CD4-positive, alpha-beta memory T cell (primary cell): ENCODE measurements around the gene RARRES2. TPM values are rescaled to one million over a fixed set of nuclear protein-coding genes. Genes with fewer than 3 reads are reported as not detected.
"Not testable (repeated sequence)": the region's sequence is repeated elsewhere in the genome, so short reads cannot be mapped to it uniquely, and the experiment has no call there.

ENCODE experiments used
- CTCF ChIA-PET: fragments of 350-600 bp; sonication (Branson Sonifier 250); formaldehyde crosslinking; loops from one replicate; lab custom pipeline; 2021; ENCODE audit warnings: inconsistent platforms; ENCODE audit not compliant: partially characterized antibody; lab: Charles Lee
- POLR2A ChIA-PET: fragments of 350-600 bp; sonication (Branson Sonifier 250); formaldehyde crosslinking; loops from one replicate; lab custom pipeline; 2021; ENCODE audit not compliant: partially characterized antibody; lab: Charles Lee
- DNase-seq, 5 donors: peaks; one replicate each; pipeline versions ENCODE4 v3.0.0 to v3.0.0-alpha.2; 2020 to 2022; ENCODE audit warnings: mixed read lengths in 1 of 5
- H3K27ac ChIP-seq: one replicate; pipeline ENCODE4 v1.7.0; 2013; ENCODE audit warnings: low read depth, low read length
- H3K27me3 ChIP-seq: 2 replicates; pipeline ENCODE4 v1.7.0; 2013; ENCODE audit warnings: mild to moderate bottlenecking, low read length, moderate library complexity; ENCODE audit not compliant: insufficient read depth
- H3K36me3 ChIP-seq: 2 replicates; pipeline ENCODE4 v1.7.0; 2013; ENCODE audit warnings: mild to moderate bottlenecking, low read length, moderate library complexity; ENCODE audit not compliant: insufficient read depth
- H3K4me1 ChIP-seq: 2 replicates; pipeline ENCODE4 v1.7.0; 2013; ENCODE audit warnings: mild to moderate bottlenecking, low read length, moderate library complexity; ENCODE audit not compliant: insufficient read depth
- H3K4me3 ChIP-seq, 2 donors: one replicate each; pipeline ENCODE4 v1.7.0; 2013; ENCODE audit warnings: low read length in 2 of 2, mild to moderate bottlenecking in 1 of 2
- H3K9me3 ChIP-seq, 2 donors: one replicate each; pipeline ENCODE4 v1.7.0; 2013; ENCODE audit warnings: low read length in 2 of 2, control low read depth in 1 of 2; ENCODE audit not compliant: control insufficient read depth in 1 of 2
- H3K27ac Mint-ChIP-seq, 7 donors: one replicate each; pipeline ENCODE4 v1.8.0; 2020 to 2021; ENCODE audit warnings: mixed read lengths in 7 of 7, mild to moderate bottlenecking in 6 of 7, inconsistent platforms in 3 of 7, moderate library complexity in 3 of 7
- H3K27me3 Mint-ChIP-seq, 2 donors: one replicate each; pipeline ENCODE4 v1.8.0; 2020 to 2021; ENCODE audit warnings: mixed read lengths in 2 of 2
- H3K36me3 Mint-ChIP-seq, 2 donors: one replicate each; pipeline ENCODE4 v1.8.0; 2020 to 2021; ENCODE audit warnings: mixed read lengths in 2 of 2, inconsistent platforms in 1 of 2, mild to moderate bottlenecking in 1 of 2
- H3K4me1 Mint-ChIP-seq, 4 donors: one replicate each; pipeline ENCODE4 v1.8.0; 2020 to 2021; ENCODE audit warnings: mixed read lengths in 4 of 4, mild to moderate bottlenecking in 1 of 4
- H3K4me3 Mint-ChIP-seq, 8 donors: one replicate each; pipeline ENCODE4 v1.8.0; 2020 to 2021; ENCODE audit warnings: mixed read lengths in 8 of 8, mild to moderate bottlenecking in 7 of 8, moderate library complexity in 6 of 8, inconsistent platforms in 3 of 8
- H3K9me3 Mint-ChIP-seq, 8 donors: one replicate each; pipeline ENCODE4 v1.8.0; 2020 to 2021; ENCODE audit warnings: mixed read lengths in 8 of 8, mild to moderate bottlenecking in 5 of 8, inconsistent platforms in 3 of 8, moderate library complexity in 1 of 8
- intact Hi-C: fragments of 100-400 bp; cut with micrococcal nuclease; formaldehyde crosslinking; loops from one replicate; pipeline ENCODE4 v1.15.1; 2023
- polyA plus RNA-seq, 2 donors: library from polyadenylated mRNA; unstranded; fragments of 300-500 nt; fragmentation: Illumina TruSeq; gene quantifications; one replicate each; pipeline ENCODE4 v1.2.3, GENCODE V29; 2021
- total RNA-seq, 2 experiments: library from RNA; stranded (reverse); gene quantifications; one replicate each; pipeline ENCODE4 v1.2.3, GENCODE V29; 2021

The RARRES2 gene
- not detected for total RNA-seq
- polyA plus RNA-seq: not detected

DNA sequence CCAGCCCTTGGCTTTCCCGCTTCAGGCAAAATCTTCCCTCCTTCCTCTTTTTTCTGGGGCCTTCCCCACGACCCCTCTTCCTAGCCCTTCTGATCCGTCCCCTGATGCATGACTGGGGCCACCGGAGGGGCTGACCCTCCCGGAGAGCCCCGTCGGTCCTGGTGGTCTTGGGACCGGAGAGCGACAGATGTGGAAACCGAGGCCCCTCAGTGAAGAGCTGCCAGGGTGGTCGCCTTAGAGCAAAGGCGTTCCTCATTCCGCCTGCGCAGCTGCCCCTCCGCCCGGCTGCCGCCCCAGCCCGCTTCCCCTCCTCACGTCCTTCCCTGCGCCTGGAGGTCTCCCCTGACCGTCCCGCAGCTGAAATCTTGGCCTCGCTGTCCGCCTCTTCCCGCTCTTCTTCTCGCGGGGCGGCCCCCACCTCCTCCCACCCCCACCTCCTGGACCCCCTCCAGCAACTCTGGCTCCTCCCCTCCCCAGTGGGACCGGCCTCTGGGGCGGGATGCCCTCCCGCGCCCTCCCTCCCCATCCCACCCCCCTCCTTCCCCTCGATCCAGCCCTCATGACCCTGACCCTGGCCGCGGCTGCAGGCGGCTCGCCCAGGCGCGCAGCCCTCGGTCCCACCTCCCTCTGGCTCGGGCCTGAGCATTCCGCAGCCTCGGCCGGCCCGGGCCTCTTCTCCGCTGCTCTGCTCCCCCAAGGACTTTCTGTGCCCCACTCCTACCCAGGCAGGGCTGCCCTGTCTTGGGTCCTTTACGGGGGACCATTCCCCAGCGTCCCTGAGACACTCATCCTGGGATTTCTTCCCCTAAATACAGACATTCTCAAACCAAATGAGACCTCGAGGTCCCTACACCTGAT lies at the start of gene RARRES2:
TSS of gene RARRES2 (minus strand) at position 367 of the 858 bp plus-strand sequence. CDS start 1,020 bp downstream, outside the sequence.
- peaks cover 18 to 31% of the 10 kb centered on the region in 2 donors for H3K27me3 Mint-ChIP-seq
- Histone ChIP-seq H3K36me3 (no peaks in the 10 kb centered on the region), H3K4me1 (no peaks in the 10 kb centered on the region), H3K27ac (no peak within 1 kb of the TSS), H3K27me3 (peaks cover 5% of the 10 kb centered on the region), H3K9me3 (no peaks in the 10 kb centered on the region), H3K4me3 (no peak within 1 kb of the TSS)
- H3K9me3 Mint-ChIP-seq: peaks cover 0 to 17% (median under 1%) of the 10 kb centered on the region in 8 donors
- H3K4me3 Mint-ChIP-seq: peak within 1 kb of the TSS in 1 of 8 donors; percentile 22
- H3K36me3 Mint-ChIP-seq: peaks cover 7 to 13% of the 10 kb centered on the region in 2 donors
- no peak within 1 kb of the TSS for H3K27ac Mint-ChIP-seq
- CTCF ChIA-PET: no interaction called here
- no peak for DNase-seq
- intact Hi-C loops: no loop called here
- POLR2A ChIA-PET: no interaction called here
- peaks cover 0 to 6% (median 3%) of the 10 kb centered on the region in 4 donors for H3K4me1 Mint-ChIP-seq

DNA sequence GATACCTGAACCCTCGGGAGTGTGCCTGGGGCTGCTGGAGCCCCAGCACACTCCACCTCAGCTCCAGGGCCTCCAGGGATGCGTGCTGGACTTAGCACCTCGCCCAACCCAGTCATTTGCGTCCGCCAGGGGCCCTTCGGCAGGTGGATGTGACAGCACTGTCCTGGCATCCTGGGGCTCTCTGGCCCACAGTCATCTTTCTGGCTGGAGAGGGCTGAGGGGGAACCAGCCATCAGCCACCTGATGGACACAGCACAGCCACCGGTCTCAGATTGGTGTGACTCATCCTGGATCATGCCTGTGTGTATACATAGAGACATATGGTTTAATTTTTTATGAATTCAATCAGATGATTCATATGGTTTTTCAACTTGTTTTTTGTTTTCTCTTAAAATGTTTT lies 48.8 kb upstream of the RARRES2 start:
- no peak overlapping the region for H3K27ac ChIP-seq
- Mint-ChIP-seq H3K4me1 (peaks cover 7 to 11% (median 9%) of the 10 kb centered on the region in 4 donors), H3K27me3 (no peaks in the 10 kb centered on the region), H3K36me3 (peaks cover 0 to 5% of the 10 kb centered on the region in 2 donors), H3K4me3 (no peak overlapping the region), H3K27ac (no peak overlapping the region), H3K9me3 (no peaks in the 10 kb centered on the region)
- no peaks in the 10 kb centered on the region for H3K36me3 ChIP-seq
- ChIA-PET POLR2A (interaction anchor here (1.1 kb wide), 1 partner anchor 12 kb away, joined by 3 read pairs; no protein-coding TSS in a partner anchor), CTCF (no interaction called here)
- H3K4me3 ChIP-seq: no peak overlapping the region
- intact Hi-C loops: no loop called here
- no peaks in the 10 kb centered on the region for H3K27me3 ChIP-seq
- no peak for DNase-seq
- H3K4me1 ChIP-seq: peaks cover 3% of the 10 kb centered on the region
- no peaks in the 10 kb centered on the region for H3K9me3 ChIP-seq

DNA sequence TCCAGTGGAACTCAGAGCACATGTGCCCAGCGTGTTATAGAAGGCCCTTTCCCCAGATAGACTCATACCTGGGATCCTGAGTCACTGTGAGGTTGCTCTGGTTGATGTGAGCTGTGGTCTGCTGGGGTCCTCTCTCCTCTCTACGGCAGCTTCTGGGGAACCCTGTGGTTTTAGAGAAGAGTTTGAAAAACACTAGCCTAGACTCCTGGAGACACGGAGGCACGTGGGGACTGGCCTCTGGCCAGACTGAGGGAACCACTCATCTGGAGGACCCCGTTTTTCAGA lies 48.0 kb upstream of the RARRES2 start:
- no peaks in the 10 kb centered on the region for H3K27me3 Mint-ChIP-seq
- H3K36me3 Mint-ChIP-seq: peaks cover 0 to 3% of the 10 kb centered on the region in 2 donors
- no peaks in the 10 kb centered on the region for H3K36me3 ChIP-seq
- ChIA-PET CTCF (no interaction called here), POLR2A (interaction anchor here (0.6 to 1.1 kb wide), 2 partner anchors 11 to 1089 kb away, joined by 3 read pairs; no protein-coding TSS in a partner anchor)
- H3K4me3 ChIP-seq: no peak overlapping the region
- DNase-seq: no peak
- H3K4me1 ChIP-seq: no peaks in the 10 kb centered on the region
- no peaks in the 10 kb centered on the region for H3K9me3 ChIP-seq
- H3K9me3 Mint-ChIP-seq: no peaks in the 10 kb centered on the region
- no peak overlapping the region for H3K27ac ChIP-seq
- no peak overlapping the region for H3K4me3 Mint-ChIP-seq
- H3K27ac Mint-ChIP-seq: no peak overlapping the region
- intact Hi-C loops: no loop called here
- no peaks in the 10 kb centered on the region for H3K27me3 ChIP-seq
- peaks cover 1 to 4% (median 4%) of the 10 kb centered on the region in 4 donors for H3K4me1 Mint-ChIP-seq

- Histone ChIP-seq H3K4me1 (no peaks in the 10 kb centered on the region), H3K27ac (no peak overlapping the region), H3K36me3 (no peaks in the 10 kb centered on the region), H3K9me3 (no peaks in the 10 kb centered on the region), H3K27me3 (no peaks in the 10 kb centered on the region), H3K4me3 (no peak overlapping the region)
- Mint-ChIP-seq H3K4me1 (peaks cover 0 to 2% (median 0%) of the 10 kb centered on the region in 4 donors), H3K36me3 (peaks cover 0 to 3% of the 10 kb centered on the region in 2 donors), H3K4me3 (no peak overlapping the region), H3K27me3 (no peaks in the 10 kb centered on the region), H3K27ac (no peak overlapping the region), H3K9me3 (no peaks in the 10 kb centered on the region)
- intact Hi-C loops: no loop called here
- ChIA-PET CTCF (interaction anchor here (0.9 to 1.7 kb wide), 2 partner anchors 11 to 15 kb away, joined by 3 to 4 read pairs; no protein-coding TSS in a partner anchor), POLR2A (interaction anchor here (0.6 to 1.1 kb wide), 2 partner anchors 11 to 1090 kb away, joined by 3 read pairs; no protein-coding TSS in a partner anchor)
- no peak for DNase-seq
Observed at GRCh38 chr7:150388709-150389531, 47.5 kb upstream of the RARRES2 start.

GRCh38 chr7:150388306-150388705 lies 46.9 kb upstream of the RARRES2 start:
- peaks cover 0 to 2% (median under 1%) of the 10 kb centered on the region in 4 donors for H3K4me1 Mint-ChIP-seq

DNA sequence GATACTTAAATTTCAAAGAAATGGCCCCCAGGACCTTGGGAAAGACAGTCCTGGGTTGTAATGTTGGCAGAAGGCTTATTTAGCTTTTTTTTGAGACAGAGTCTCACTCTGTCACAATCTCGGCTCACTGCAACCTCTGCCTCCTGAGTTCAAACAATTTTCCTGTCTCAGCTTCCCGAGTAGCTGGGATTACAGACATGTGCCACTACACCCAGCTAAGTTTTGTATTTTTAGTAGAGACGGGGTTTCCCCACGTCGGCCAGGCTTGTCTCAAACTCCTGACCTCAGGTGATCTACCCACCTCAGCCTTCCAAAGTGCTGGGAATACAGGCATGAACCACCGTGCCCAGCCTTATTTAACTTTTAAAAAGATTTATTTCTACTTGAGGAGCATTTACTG lies 44.5 kb upstream of the RARRES2 start:
- H3K27me3 Mint-ChIP-seq, intact Hi-C loops, H3K27ac ChIP-seq, H3K27me3 ChIP-seq, H3K36me3 Mint-ChIP-seq, H3K36me3 ChIP-seq, CTCF ChIA-PET, H3K4me3 ChIP-seq, H3K9me3 Mint-ChIP-seq, DNase-seq, H3K4me1 ChIP-seq, H3K27ac Mint-ChIP-seq, H3K4me3 Mint-ChIP-seq, H3K9me3 ChIP-seq: not testable (repeated sequence)
- POLR2A ChIA-PET: interaction anchor here (0.9 to 1.6 kb wide), 3 partner anchors 17 to 28 kb away, joined by 3 to 4 read pairs (median 4); partner anchors contain the start of gene REPIN1
- peaks cover 1 to 13% (median 5%) of the 10 kb centered on the region in 4 donors for H3K4me1 Mint-ChIP-seq

More at GRCh38 chr7:150388306-150388705, 46.9 kb upstream of the RARRES2 start:
- Mint-ChIP-seq H3K9me3 (no peaks in the 10 kb centered on the region), H3K27me3 (no peaks in the 10 kb centered on the region), H3K27ac (no peak overlapping the region), H3K4me3 (no peak overlapping the region), H3K36me3 (peaks cover 0 to 3% of the 10 kb centered on the region in 2 donors)
- H3K4me3 ChIP-seq: no peak overlapping the region
- H3K27ac ChIP-seq: no peak overlapping the region
- intact Hi-C loops: no loop called here
- no peaks in the 10 kb centered on the region for H3K9me3 ChIP-seq
- H3K36me3 ChIP-seq: no peaks in the 10 kb centered on the region
- ChIA-PET CTCF (interaction anchor here (0.9 to 1.7 kb wide), 2 partner anchors 10 to 16 kb away, joined by 3 to 4 read pairs; no protein-coding TSS in a partner anchor), POLR2A (no interaction called here)
- no peak for DNase-seq
- H3K4me1 ChIP-seq: no peaks in the 10 kb centered on the region
- no peaks in the 10 kb centered on the region for H3K27me3 ChIP-seq
